Measurements from ENCODE around the gene OAS3. TPM values are rescaled to one million over a fixed set of nuclear protein-coding genes. Genes with fewer than 3 reads are reported as not detected.
A peak's percentile ranks its signal among the peaks of the same experiment; 100 is the strongest.

Gene OAS3
- total and polyA plus RNA-seq, 10 of the 15 experiments (the other 5 are each of a cell fraction or from before 2014, with no cell fraction given): 5.1 to 107 (median 18.0) TPM

- TF ChIP-seq RELB (IDR thresholded peaks at IDR 0.05; ENCODE audit: low read depth): no peak
- TF ChIP-seq RELA (IDR thresholded peaks at IDR 0.05; ENCODE audit: borderline replicate concordance, partially characterized antibody): no peak
- TF ChIP-seq MYB (IDR thresholded peaks at IDR 0.05; ENCODE audit: borderline replicate concordance, low read depth, low read length): no peak
- no peak for TF ChIP-seq IRF4 (IDR thresholded peaks at IDR 0.05; ENCODE audit: low read depth, low read length)
- TF ChIP-seq RAD21 (IDR thresholded peaks at IDR 0.05; ENCODE audit: insufficient read depth, low read depth, low read length): peak; percentile 82
- TF ChIP-seq SMARCA5 (IDR thresholded peaks at IDR 0.05): peak; percentile 61; the same call in 1 of the 2 replicates
- TF ChIP-seq CBX3 (IDR thresholded peaks at IDR 0.05; ENCODE audit: borderline replicate concordance, low read depth): no peak
- no peak for TF ChIP-seq NR2C2 (IDR thresholded peaks at IDR 0.05; ENCODE audit: borderline replicate concordance, control insufficient read depth, insufficient read length, low read depth)
- TF ChIP-seq CHD1 (IDR thresholded peaks at IDR 0.05; ENCODE audit: low read depth, low read length): no peak
Observed at GRCh38 chr12:112900298-112901145, 37.8 kb upstream of the OAS3 start (continued).

GRCh38 chr12:112901271-112901670 lies 37.0 kb upstream of the OAS3 start:
- Histone ChIP-seq H3K4me2 (ENCODE audit: control insufficient read depth, insufficient read depth) (no peak overlapping the region), H3K27me3 (replicated peaks in 1 of 2; ENCODE audit: control insufficient read depth in 2 of 2, insufficient read depth in 2 of 2, low read length in 1 of 2) (no peaks in the 10 kb centered on the region), H3K4me3 (no peak overlapping the region), H2AFZ (ENCODE audit: control insufficient read depth, low read depth, low read length) (no peak overlapping the region), H3K9ac (ENCODE audit: control insufficient read depth, insufficient read depth, low read length) (no peak overlapping the region), H3K4me1 (ENCODE audit: control insufficient read depth, insufficient read depth, low read length) (peaks cover 11% of the 10 kb centered on the region), H3K79me2 (ENCODE audit: control insufficient read depth, insufficient read depth, low read length) (no peaks in the 10 kb centered on the region), H4K20me1 (ENCODE audit: control insufficient read depth, insufficient read depth) (no peaks in the 10 kb centered on the region), H3K9me3 (replicated peaks; ENCODE audit: control insufficient read depth, insufficient read depth, low read length) (no peaks in the 10 kb centered on the region), H3K27ac (ENCODE audit: control insufficient read depth, insufficient read depth) (no peak overlapping the region), H3K36me3 (ENCODE audit: control insufficient read depth in 2 of 2, insufficient read depth in 2 of 2, low read length in 1 of 2) (no peaks in the 10 kb centered on the region)
- BruUV-seq (replicated peaks): no TSS peak
- in situ Hi-C loops (cut with MboI) (no loop called here), intact Hi-C loops (cut with micrococcal nuclease; ENCODE audit: unreplicated experiment) (loop anchor here (2.0 to 5.0 kb wide), 3 partner anchors 91 to 271 kb away; no protein-coding TSS in a partner anchor)
- ChIA-PET POLR2A (no interaction called here), SMC1A (ENCODE audit: uncharacterized antibody, unreplicated experiment) (interaction anchor here (0.6 to 2.5 kb wide), 15 partner anchors 13 to 273 kb away, joined by 3 to 19 read pairs (median 7); partner anchors contain the start of gene OAS3), CTCF (interaction anchor here (0.8 to 5.4 kb wide), 20 partner anchors 12 to 272 kb away, joined by 3 to 37 read pairs (median 6); partner anchors contain the start of genes OAS2 and OAS3), RAD21 (ENCODE audit: unreplicated experiment) (interaction anchor here (1.2 to 2.4 kb wide), 5 partner anchors 32 to 197 kb away, joined by 3 to 28 read pairs (median 14); partner anchors contain the start of gene OAS2)
- no peak for FAIRE-seq
- no peak for DNase-seq (ENCODE audit: low read depth, low spot score)
- TF ChIP-seq PAX5 (IDR thresholded peaks at IDR 0.05; ENCODE audit: borderline replicate concordance, low read depth, low read length): no peak
- TF ChIP-seq MLLT1 (IDR thresholded peaks at IDR 0.05): no peak
- no peak for TF ChIP-seq MYB (IDR thresholded peaks at IDR 0.05; ENCODE audit: borderline replicate concordance, low read depth, low read length)
- TF ChIP-seq IKZF1 (conservative IDR thresholded peaks at IDR 0.05): no peak
- TF ChIP-seq RELB (IDR thresholded peaks at IDR 0.05; ENCODE audit: low read depth): no peak
- no peak for TF ChIP-seq NFYB (IDR thresholded peaks at IDR 0.05; ENCODE audit: insufficient read depth, low read depth, low read length)
- no peak for TF ChIP-seq CHD4 (IDR thresholded peaks at IDR 0.05)
- whole genome bisulfite sequencing (ENCODE audit: insufficient coverage, insufficient replicate concordance, low lambda C conversion rate, missing lambda C conversion rate): 100% methylated on average over 2 of the region's 2 CpGs
- no peak for ATAC-seq
